ENCODE data around the gene SOSTDC1.
A peak's percentile ranks its signal among the peaks of the same experiment; 100 is the strongest.
"Not testable (repeated sequence)": the region's sequence is repeated elsewhere in the genome, so short reads cannot be mapped to it uniquely, and the experiment has no call there.

SOSTDC1 gene

GRCh38 chr7:16462431-16462889 is 3.1 kb downstream of the SOSTDC1 start:
- DNase-seq (ENCODE audit: low read depth in 2 of 2): no peak

- DNase-seq (ENCODE audit: low read depth in 2 of 2): no peak
Measured at GRCh38 chr7:16460789-16461493, 4.6 kb downstream of the SOSTDC1 start.

- not testable (repeated sequence) for DNase-seq (ENCODE audit: low read depth in 2 of 2)
Measured at GRCh38 chr7:16456303-16456702, 9.2 kb downstream of the SOSTDC1 start.

GRCh38 chr7:16455591-16455990 is 9.9 kb downstream of the SOSTDC1 start:
- no peak for DNase-seq (ENCODE audit: low read depth in 2 of 2)

- no peak for DNase-seq (ENCODE audit: low read depth in 2 of 2)
Measured at GRCh38 chr7:16450366-16450765, 15.2 kb downstream of the SOSTDC1 start.

GRCh38 chr7:16447876-16448275 is 17.7 kb downstream of the SOSTDC1 start:
- DNase-seq (ENCODE audit: low read depth in 2 of 2): no peak

- no peak for DNase-seq (ENCODE audit: low read depth in 2 of 2)
Measured at GRCh38 chr7:16446508-16446907, 19.0 kb downstream of the SOSTDC1 start.

- not testable (repeated sequence) for DNase-seq (ENCODE audit: low read depth in 2 of 2)
Measured at GRCh38 chr7:16443871-16444270, 21.7 kb downstream of the SOSTDC1 start.

GRCh38 chr7:16438988-16439387 is 26.6 kb downstream of the SOSTDC1 start:
- DNase-seq (ENCODE audit: low read depth in 2 of 2): no peak

GRCh38 chr7:16436306-16436705 is 29.2 kb downstream of the SOSTDC1 start:
- DNase-seq (ENCODE audit: low read depth in 2 of 2): no peak

GRCh38 chr7:16433568-16434122 is 31.9 kb downstream of the SOSTDC1 start:
- DNase-seq (ENCODE audit: low read depth in 2 of 2): no peak

- DNase-seq (ENCODE audit: low read depth in 2 of 2): no peak
Measured at GRCh38 chr7:16432425-16432731, 33.2 kb downstream of the SOSTDC1 start.

- no peak for DNase-seq (ENCODE audit: low read depth in 2 of 2)
Measured at GRCh38 chr7:16431646-16432424, 33.7 kb downstream of the SOSTDC1 start.

- no peak for DNase-seq (ENCODE audit: low read depth in 2 of 2)
Measured at GRCh38 chr7:16430133-16430532, 35.4 kb downstream of the SOSTDC1 start.

GRCh38 chr7:16428672-16429071 is 36.9 kb downstream of the SOSTDC1 start:
- no peak for DNase-seq (ENCODE audit: low read depth in 2 of 2)

- no peak for DNase-seq (ENCODE audit: low read depth in 2 of 2)
Measured at GRCh38 chr7:16428182-16428581, 37.4 kb downstream of the SOSTDC1 start.

GRCh38 chr7:16423761-16424160 is 41.8 kb downstream of the SOSTDC1 start:
- no peak for DNase-seq (ENCODE audit: low read depth in 2 of 2)

GRCh38 chr7:16422917-16423316 is 42.6 kb downstream of the SOSTDC1 start:
- DNase-seq (ENCODE audit: low read depth in 2 of 2): no peak

- no peak for DNase-seq (ENCODE audit: low read depth in 2 of 2)
Measured at GRCh38 chr7:16422103-16422435, 43.5 kb downstream of the SOSTDC1 start.

GRCh38 chr7:16421333-16422102 is 44.0 kb downstream of the SOSTDC1 start, which contains the start of gene CRPPA:
CRPPA (minus strand) TSS chr7:16421538; CDS start chr7:16421322, 216 bp downstream.
- DNase-seq (ENCODE audit: low read depth in 2 of 2): no peak

GRCh38 chr7:16420649-16421332 is 44.7 kb downstream of the SOSTDC1 start:
- DNase-seq (ENCODE audit: low read depth in 2 of 2): peak; percentile 69 to 78

- DNase-seq (ENCODE audit: low read depth in 2 of 2): no peak
Measured at GRCh38 chr7:16420329-16420648, 45.2 kb downstream of the SOSTDC1 start.

All from activated CD8-positive, alpha-beta memory T cell treated with anti-CD3 and anti-CD28 coated beads for 4 hours (primary cell).